IMR-90 (cell line): Measurements from ENCODE around the gene B3GNT9. TPM values are rescaled to one million over a fixed set of nuclear protein-coding genes. Genes with fewer than 3 reads are reported as not detected.

Source experiments
- ATAC-seq: fragments of 200-7000 bp; cut with Tn5 transposase; 2 replicates; pipeline ENCODE4 v1.9.1; 2020; ENCODE audit warnings: low read depth, mild to moderate bottlenecking, moderate library complexity
- BruUV-seq: library from RNA; stranded (reverse); fragments of 400-500 nt; replicated peaks from 2 replicates; lab custom pipeline; 2021; lab: Mats Ljungman, UMichigan
- CTCF ChIA-PET: fragments of 300-600 bp; formaldehyde crosslinking; extraction: SDS; loops from one replicate; lab custom pipeline; 2021; ENCODE audit warnings: antibody characterized with exemption; lab: Yijun Ruan, JAX
- POLR2A ChIA-PET: fragments of 300-600 bp; sonication (Branson Sonifier 250); formaldehyde crosslinking; loops from one replicate; lab custom pipeline; 2022; ENCODE audit warnings: antibody characterized with exemption; ENCODE audit not compliant: unreplicated experiment; lab: Charles Lee
- DNase-seq: peaks from one replicate; pipeline ENCODE4 v3.0.0; 2013
- H2AFZ ChIP-seq: replicated peaks from 2 replicates; pipeline ENCODE3; 2013; ENCODE audit warnings: low read length, mild to moderate bottlenecking; ENCODE audit not compliant: poor library complexity
- H2AK5ac ChIP-seq: 2 replicates; pipeline ENCODE4 v1.6.1; 2013; ENCODE audit warnings: low read depth, low read length, inconsistent platforms
- H2AK9ac ChIP-seq: replicated peaks from 2 replicates; pipeline ENCODE3; 2013; ENCODE audit warnings: mild to moderate bottlenecking, low read depth, low read length, moderate library complexity; ENCODE audit not compliant: poor library complexity
- H2BK120ac ChIP-seq: 2 replicates; pipeline ENCODE4 v1.6.1; 2013; ENCODE audit warnings: low read depth, low read length, inconsistent platforms
- H2BK15ac ChIP-seq: 3 replicates; pipeline ENCODE4 v1.6.1; 2013; ENCODE audit warnings: low read depth, low read length, inconsistent platforms
- H2BK20ac ChIP-seq: 2 replicates; pipeline ENCODE4 v1.6.1; 2013; ENCODE audit warnings: low read depth, mild to moderate bottlenecking, inconsistent platforms, low read length, moderate library complexity
- H2BK5ac ChIP-seq: 2 replicates; pipeline ENCODE4 v1.6.1; 2013; ENCODE audit warnings: mild to moderate bottlenecking, low read depth, low read length, inconsistent platforms; ENCODE audit not compliant: poor library complexity, severe bottlenecking
- H3K14ac ChIP-seq: replicated peaks from 2 replicates; pipeline ENCODE4 v1.6.1; 2013; ENCODE audit warnings: low read depth, low read length, inconsistent platforms
- H3K18ac ChIP-seq: 2 replicates; pipeline ENCODE4 v1.6.1; 2013; ENCODE audit warnings: low read depth, low read length, control low read depth
- H3K23ac ChIP-seq: 2 replicates; pipeline ENCODE4 v1.6.1; 2013; ENCODE audit warnings: low read depth, low read length, inconsistent platforms
- H3K27ac ChIP-seq: 2 replicates; pipeline ENCODE4 v1.5.1; 2013; ENCODE audit warnings: mild to moderate bottlenecking, control low read depth, low read length; ENCODE audit not compliant: insufficient read depth
- H3K27me3 ChIP-seq: 2 replicates; pipeline ENCODE4 v1.6.1; 2013; ENCODE audit warnings: low read length; ENCODE audit not compliant: control insufficient read depth, insufficient read depth
- H3K36me3 ChIP-seq: 2 replicates; pipeline ENCODE4 v1.6.1; 2013; ENCODE audit warnings: low read length, mixed read lengths; ENCODE audit not compliant: control insufficient read depth, insufficient read depth
- H3K4ac ChIP-seq: 2 replicates; pipeline ENCODE4 v1.6.1; 2013; ENCODE audit warnings: low read depth, low read length, inconsistent platforms
- H3K4me1 ChIP-seq: 2 replicates; pipeline ENCODE4 v1.6.1; 2013; ENCODE audit warnings: low read length, mixed read lengths; ENCODE audit not compliant: control insufficient read depth, insufficient read depth
- H3K4me2 ChIP-seq: 2 replicates; pipeline ENCODE4 v1.6.1; 2013; ENCODE audit warnings: low read depth, mild to moderate bottlenecking, control low read depth, low read length, moderate library complexity
- H3K4me3 ChIP-seq: 2 replicates; pipeline ENCODE4 v1.5.1; 2013; ENCODE audit warnings: low read depth, mild to moderate bottlenecking, control low read depth, low read length, moderate library complexity; ENCODE audit not compliant: insufficient read depth
- H3K56ac ChIP-seq: 2 replicates; pipeline ENCODE4 v1.6.1; 2013; ENCODE audit warnings: low read length, inconsistent platforms; ENCODE audit not compliant: insufficient read depth; ENCODE audit errors: extremely low read depth
- H3K79me1 ChIP-seq, 2 experiments: 2 replicates each; pipeline ENCODE4 v1.6.1; 2013; ENCODE audit warnings: low read length in 2 of 2, inconsistent platforms in 1 of 2, low read depth in 1 of 2
- H3K9ac ChIP-seq: 2 replicates; pipeline ENCODE4 v1.6.1; 2013; ENCODE audit warnings: low read depth, low read length, control low read depth
- H3K9me1 ChIP-seq: 2 replicates; pipeline ENCODE4 v1.6.1; 2013; ENCODE audit warnings: low read length, inconsistent platforms; ENCODE audit not compliant: insufficient read depth
- H3K9me3 ChIP-seq: 2 replicates; pipeline ENCODE4 v1.6.1; 2013; ENCODE audit warnings: low read length; ENCODE audit not compliant: control insufficient read depth, insufficient read depth
- H4K20me1 ChIP-seq: 2 replicates; pipeline ENCODE4 v1.6.1; 2013; ENCODE audit warnings: low read length, inconsistent platforms; ENCODE audit not compliant: insufficient read depth
- H4K5ac ChIP-seq: 2 replicates; pipeline ENCODE4 v1.6.1; 2013; ENCODE audit warnings: mild to moderate bottlenecking, low read depth, low read length, control low read depth
- H4K8ac ChIP-seq, 2 experiments: 2 replicates each; pipeline ENCODE4 v1.6.1; 2013; ENCODE audit warnings: low read depth in 2 of 2, low read length in 2 of 2, control low read depth in 1 of 2, inconsistent platforms in 1 of 2
- H4K91ac ChIP-seq: 2 replicates; pipeline ENCODE4 v1.6.1; 2013; ENCODE audit warnings: low read depth, low read length, inconsistent platforms; ENCODE audit not compliant: insufficient read depth
- BHLHE40 ChIP-seq: fragments of 150-350 bp; IDR thresholded peaks from 2 replicates; pipeline ENCODE4 v1.6.1; 2016; ENCODE audit warnings: mild to moderate bottlenecking, low read depth, low read length
- RFX5 ChIP-seq: IDR thresholded peaks from 2 replicates; pipeline ENCODE4 v1.8.0; 2012; ENCODE audit warnings: low read depth, mild to moderate bottlenecking, low read length, moderate library complexity
- WGBS, 2 experiments: methylation state at CpG; one replicate each; pipeline versions ENCODE4 v1.1.5 to v1.1.7; 2013; ENCODE audit warnings: missing lambda C conversion rate in 2 of 2; ENCODE audit not compliant: insufficient read length in 1 of 2; ENCODE audit errors: extremely low coverage in 2 of 2; 5-methylcytosine and 5-hydroxymethylcytosine counted together
- dilution Hi-C: fragments of 300-500 bp; cut with HindIII; formaldehyde crosslinking; loops from one replicate; pipeline ENCODE4 v1.14.3; 2018; ENCODE audit warnings: low sequenced_read_pairs; ENCODE audit not compliant: unreplicated experiment
- in situ Hi-C: fragments of 300-500 bp; cut with MboI; formaldehyde crosslinking; loops from 3 replicates; pipeline ENCODE4 v1.14.3; 2019; ENCODE audit warnings: low sequenced_read_pairs, inconsistent platforms, mixed read lengths
- intact Hi-C: fragments of 100-400 bp; cut with micrococcal nuclease; formaldehyde crosslinking; loops from 2 replicates; pipeline ENCODE4 v1.10.0; 2022
- polyA plus RNA-seq, 3 experiments: library from polyadenylated mRNA; depleted of rRNA; stranded (reverse); fragments of >200 nt; gene quantifications; 2 replicates each; pipeline ENCODE4 v1.2.3, GENCODE V29; 2012; ENCODE audit warnings: low replicate concordance in 1 of 3
- total RNA-seq: library from RNA; depleted of rRNA; stranded (reverse); fragments of >200 nt; gene quantifications from 2 replicates; pipeline ENCODE4 v1.2.3, GENCODE V29; 2012

The B3GNT9 gene
- total and polyA plus RNA-seq, 2 of the 4 experiments (the other 2 are of a cell fraction) = 5.0 to 12.0 TPM

- H4K5ac ChIP-seq = no peak overlapping the region
- TF ChIP-seq RFX5 (peak; percentile 91), BHLHE40 (no peak)
- H3K18ac ChIP-seq = no peak overlapping the region
- peaks cover 5% of the 10 kb centered on the region; the same call in 1 of the 2 replicates for H3K9me1 ChIP-seq
- in situ Hi-C loops (no loop called here), dilution Hi-C loops (no loop called here), intact Hi-C loops (no loop called here)
- H3K23ac ChIP-seq = no peak overlapping the region
- ChIA-PET POLR2A (no interaction called here), CTCF (no interaction called here)
- H3K4me1 ChIP-seq = peaks cover 18% of the 10 kb centered on the region; the same call in 1 of the 2 replicates
- H3K56ac ChIP-seq = no peak overlapping the region
- no peak overlapping the region for H3K14ac ChIP-seq
- no peak overlapping the region for H2AK5ac ChIP-seq
- peak overlapping the region; percentile 83 for H2AFZ ChIP-seq
- H3K79me1 ChIP-seq = peaks cover 10 to 25% of the 10 kb centered on the region in 2 experiments; a peak in 2 of 4 replicates
- peaks cover 3% of the 10 kb centered on the region; the same call in 1 of the 2 replicates for H3K36me3 ChIP-seq
- no peak for ATAC-seq
- no peak overlapping the region for H3K9ac ChIP-seq
- peaks cover 24% of the 10 kb centered on the region; the same call in 1 of the 2 replicates for H3K27me3 ChIP-seq
- H2BK20ac ChIP-seq = no peak overlapping the region
- H3K27ac ChIP-seq = no peak overlapping the region
- DNase-seq = no peak
- H4K8ac ChIP-seq = no peak overlapping the region
- no TSS peak for BruUV-seq
- H2BK5ac ChIP-seq = no peak overlapping the region
- 0 out of 2 replicates have a peak, but pooled peaks cover 5% of the 10 kb centered on the region for H4K20me1 ChIP-seq
- H2BK120ac ChIP-seq = no peak overlapping the region
- no peak overlapping the region for H2BK15ac ChIP-seq
- H2AK9ac ChIP-seq = no peak overlapping the region
- no peaks in the 10 kb centered on the region for H3K9me3 ChIP-seq
- WGBS, 2 experiments = 59% methylated on average over 24 of the region's 44 CpGs; no CpG with 5 or more reads in 1 of the 2 experiments
- no peak overlapping the region for H3K4me2 ChIP-seq
- no peak overlapping the region for H4K91ac ChIP-seq
- no peak overlapping the region for H3K4me3 ChIP-seq
- H3K4ac ChIP-seq = no peak overlapping the region
These were observed 11.8 kb upstream of the B3GNT9 start for GRCh38 chr16:67162506-67163163.
